HEK293 (cell line): ENCODE results near the gene CCDC9B.

Experiments
- SP2 ChIP-seq: fragments of 450-650 bp; formaldehyde crosslinking; IDR thresholded peaks from 2 replicates; pipeline ENCODE4 v1.5.1; 2016; ENCODE audit warnings: missing biosample characterization, missing genetic modification characterization
- WT1 ChIP-seq: fragments of 450-650 bp; formaldehyde crosslinking; IDR thresholded peaks from 2 replicates; pipeline ENCODE4 v1.5.1; 2016; ENCODE audit warnings: missing biosample characterization, missing genetic modification characterization
- ZBTB11 ChIP-seq: fragments of 450-650 bp; formaldehyde crosslinking; conservative IDR thresholded peaks from 2 replicates; pipeline ENCODE4 v1.5.1; 2016; ENCODE audit warnings: low read depth, missing biosample characterization, missing genetic modification characterization
- ZBTB17 ChIP-seq: fragments of 450-650 bp; formaldehyde crosslinking; IDR thresholded peaks from 2 replicates; pipeline ENCODE4 v1.5.1; 2016; ENCODE audit warnings: missing biosample characterization, missing genetic modification characterization
- ZBTB6 ChIP-seq: fragments of 450-650 bp; formaldehyde crosslinking; IDR thresholded peaks from 2 replicates; pipeline ENCODE4 v1.5.1; 2017; ENCODE audit warnings: missing biosample characterization, missing genetic modification characterization
- ZBTB8A ChIP-seq: fragments of 450-650 bp; formaldehyde crosslinking; IDR thresholded peaks from 2 replicates; pipeline ENCODE4 v1.5.1; 2016; ENCODE audit warnings: missing biosample characterization, missing genetic modification characterization
- ZEB2 ChIP-seq: fragments of 450-650 bp; formaldehyde crosslinking; IDR thresholded peaks from 2 replicates; pipeline ENCODE4 v1.5.1; 2016; ENCODE audit warnings: missing biosample characterization, missing genetic modification characterization
- ZFP69B ChIP-seq: fragments of 450-650 bp; formaldehyde crosslinking; IDR thresholded peaks from 2 replicates; pipeline ENCODE4 v1.5.1; 2016; ENCODE audit warnings: missing biosample characterization, missing genetic modification characterization
- ZNF138 ChIP-seq: fragments of 450-650 bp; formaldehyde crosslinking; IDR thresholded peaks from 2 replicates; pipeline ENCODE4 v1.5.1; 2016; ENCODE audit warnings: missing biosample characterization, missing genetic modification characterization, borderline replicate concordance
- ZNF155 ChIP-seq: fragments of 450-650 bp; formaldehyde crosslinking; IDR thresholded peaks from 2 replicates; pipeline ENCODE4 v1.5.1; 2016; ENCODE audit warnings: missing biosample characterization, missing genetic modification characterization
- ZNF16 ChIP-seq: fragments of 450-650 bp; formaldehyde crosslinking; IDR thresholded peaks from 2 replicates; pipeline ENCODE4 v1.5.1; 2016; ENCODE audit warnings: low read depth, missing biosample characterization, missing genetic modification characterization
- ZNF18 ChIP-seq: fragments of 450-650 bp; formaldehyde crosslinking; IDR thresholded peaks from 2 replicates; pipeline ENCODE4 v1.5.1; 2016; ENCODE audit warnings: missing biosample characterization, missing genetic modification characterization
- ZNF221 ChIP-seq: fragments of 450-650 bp; formaldehyde crosslinking; IDR thresholded peaks from 2 replicates; pipeline ENCODE4 v1.5.1; 2017; ENCODE audit warnings: missing biosample characterization, missing genetic modification characterization, borderline replicate concordance
- ZNF280D ChIP-seq: fragments of 450-650 bp; formaldehyde crosslinking; IDR thresholded peaks from 2 replicates; pipeline ENCODE4 v1.5.1; 2016; ENCODE audit warnings: missing biosample characterization, missing genetic modification characterization
- ZNF292 ChIP-seq: fragments of 450-650 bp; formaldehyde crosslinking; IDR thresholded peaks from 2 replicates; pipeline ENCODE4 v1.5.1; 2016; ENCODE audit warnings: low read depth, missing biosample characterization, missing genetic modification characterization, borderline replicate concordance
- ZNF324 ChIP-seq: fragments of 450-650 bp; formaldehyde crosslinking; IDR thresholded peaks from 2 replicates; pipeline ENCODE4 v1.5.1; 2016; ENCODE audit warnings: missing biosample characterization, missing genetic modification characterization
- ZNF335 ChIP-seq: fragments of 450-650 bp; formaldehyde crosslinking; conservative IDR thresholded peaks from 2 replicates; pipeline ENCODE4 v1.5.1; 2016; ENCODE audit warnings: missing biosample characterization, missing genetic modification characterization
- ZNF366 ChIP-seq: fragments of 450-650 bp; formaldehyde crosslinking; conservative IDR thresholded peaks from 2 replicates; pipeline ENCODE4 v1.5.1; 2016; ENCODE audit warnings: missing biosample characterization, missing genetic modification characterization
- ZNF510 ChIP-seq: fragments of 450-650 bp; formaldehyde crosslinking; IDR thresholded peaks from 2 replicates; pipeline ENCODE4 v1.5.1; 2018; ENCODE audit warnings: mild to moderate bottlenecking, missing genetic modification characterization, missing biosample characterization; ENCODE audit not compliant: insufficient replicate concordance
- ZNF560 ChIP-seq: fragments of 450-650 bp; formaldehyde crosslinking; IDR thresholded peaks from 2 replicates; pipeline ENCODE4 v1.5.1; 2017; ENCODE audit warnings: missing biosample characterization, missing genetic modification characterization, borderline replicate concordance
- ZNF626 ChIP-seq: fragments of 450-650 bp; sonication (Bioruptor Pico); formaldehyde crosslinking; IDR thresholded peaks from 2 replicates; pipeline ENCODE4 v1.5.1; 2018; ENCODE audit warnings: missing biosample characterization, missing genetic modification characterization, inconsistent platforms
- ZNF629 ChIP-seq: fragments of 450-650 bp; formaldehyde crosslinking; IDR thresholded peaks from 2 replicates; pipeline ENCODE4 v1.5.1; 2017; ENCODE audit warnings: missing biosample characterization, missing genetic modification characterization
- ZNF76 ChIP-seq: fragments of 450-650 bp; formaldehyde crosslinking; IDR thresholded peaks from 2 replicates; pipeline ENCODE4; 2016; ENCODE audit warnings: low read depth, missing biosample characterization, missing genetic modification characterization, borderline replicate concordance
- ZNF768 ChIP-seq: fragments of 450-650 bp; formaldehyde crosslinking; IDR thresholded peaks from 2 replicates; pipeline ENCODE4 v1.5.1; 2018; ENCODE audit warnings: missing biosample characterization, mild to moderate bottlenecking, missing genetic modification characterization

The CCDC9B gene

GRCh38 chr15:40313531-40314398 lies 27.0 kb downstream of the CCDC9B start (continued):
- TF ChIP-seq ZBTB11 (tag by site-specific recombination) (no peak), ZEB2 (tag by site-specific recombination) (no peak), ZNF76 (tag by site-specific recombination) (no peak), ZBTB6 (tag by site-specific recombination) (no peak), ZNF16 (tag by site-specific recombination) (no peak), ZNF768 (tag by site-specific recombination) (no peak), ZNF280D (tag by site-specific recombination) (no peak), ZNF626 (tag by site-specific recombination) (no peak), ZNF18 (no peak), ZNF155 (tag by site-specific recombination) (no peak), ZNF560 (tag by site-specific recombination) (no peak), ZNF366 (no peak), ZNF138 (tag by site-specific recombination) (no peak), ZBTB8A (tag by site-specific recombination) (peak; percentile 37; the same call in 1 of the 2 replicates), ZNF324 (tag by site-specific recombination) (no peak), ZNF221 (tag by site-specific recombination) (no peak), ZNF629 (tag by site-specific recombination) (no peak), SP2 (tag by site-specific recombination) (no peak), ZNF335 (peak; percentile 20; the same call in 1 of the 2 replicates), ZNF292 (tag by site-specific recombination) (no peak), ZFP69B (no peak), WT1 (tag by site-specific recombination) (no peak), ZBTB17 (tag by site-specific recombination) (peak; percentile 53), ZNF510 (tag by site-specific recombination) (no peak)
